ENCODE results near the gene TRIB2.

TRIB2 gene

GRCh38 chr2:12700989-12701388 is 15.7 kb upstream of the TRIB2 start:
- no peak for DNase-seq

- DNase-seq = no peak
Observed at GRCh38 chr2:12701786-12702167, 15.0 kb upstream of the TRIB2 start.

DNA sequence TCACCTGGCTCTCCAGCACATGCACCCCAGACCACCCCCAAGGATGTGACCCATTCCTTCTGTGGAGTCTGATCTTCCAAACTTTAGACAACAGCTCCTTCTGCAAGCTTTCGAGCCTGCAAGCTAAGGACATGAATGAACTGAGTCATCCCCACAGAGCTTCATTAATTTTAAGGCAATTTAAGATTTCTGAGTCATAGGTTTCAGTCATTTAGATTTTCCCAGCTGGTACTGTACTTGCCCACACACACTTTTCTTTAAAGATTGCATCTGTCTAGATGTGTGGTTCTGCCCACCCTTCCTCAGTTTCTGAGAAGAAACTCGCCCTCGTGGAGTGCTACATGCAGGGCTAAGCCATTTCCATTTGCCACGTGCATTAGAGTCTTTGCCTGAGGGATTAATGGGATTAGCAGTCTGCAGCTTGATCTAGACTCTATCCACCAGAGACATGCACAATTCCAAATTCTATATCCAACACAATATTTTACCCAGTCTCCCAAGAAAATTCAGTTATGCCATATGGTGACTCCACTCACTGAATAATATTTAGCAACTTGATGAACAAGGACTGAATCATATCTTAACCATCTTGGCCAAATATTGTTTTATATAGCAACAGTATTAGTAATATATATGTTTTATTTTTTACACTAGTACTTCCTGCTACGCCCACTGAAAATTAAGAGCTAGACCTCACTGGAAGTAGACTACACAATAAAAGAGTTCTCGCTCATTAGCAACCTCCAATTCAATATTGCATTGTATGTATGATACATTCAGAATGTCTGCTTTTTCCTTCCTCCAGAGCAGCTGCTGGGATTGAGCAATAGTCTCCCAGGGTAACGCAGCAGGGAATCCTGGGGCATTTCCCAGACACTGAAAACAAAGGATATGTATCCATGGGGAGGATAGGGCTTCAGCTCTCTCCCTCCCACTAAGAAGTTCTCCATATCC is 14.3 kb upstream of the TRIB2 start:
- DNase-seq = no peak

DNA sequence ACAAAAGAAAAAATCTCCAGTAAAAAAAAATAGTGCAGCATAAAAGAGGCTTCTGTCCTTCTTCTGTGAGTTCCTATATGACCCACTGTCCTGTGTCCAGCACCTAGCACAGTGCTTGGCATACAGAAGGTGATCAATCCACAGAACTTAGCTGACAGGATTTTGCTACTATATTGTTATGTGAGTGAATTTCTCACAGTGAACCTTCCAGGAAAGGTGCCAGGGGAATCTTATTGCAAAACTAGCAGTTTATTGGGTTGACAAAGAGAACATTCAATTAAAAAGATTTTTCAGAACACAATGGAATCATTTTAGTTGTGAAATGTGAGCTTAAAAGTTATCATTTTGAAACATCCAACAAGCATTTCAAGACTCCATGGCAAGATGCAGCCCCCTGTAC is 12.4 kb upstream of the TRIB2 start:
- DNase-seq = no peak

GRCh38 chr2:12705230-12705629 is 11.5 kb upstream of the TRIB2 start:
- no peak for DNase-seq

DNA sequence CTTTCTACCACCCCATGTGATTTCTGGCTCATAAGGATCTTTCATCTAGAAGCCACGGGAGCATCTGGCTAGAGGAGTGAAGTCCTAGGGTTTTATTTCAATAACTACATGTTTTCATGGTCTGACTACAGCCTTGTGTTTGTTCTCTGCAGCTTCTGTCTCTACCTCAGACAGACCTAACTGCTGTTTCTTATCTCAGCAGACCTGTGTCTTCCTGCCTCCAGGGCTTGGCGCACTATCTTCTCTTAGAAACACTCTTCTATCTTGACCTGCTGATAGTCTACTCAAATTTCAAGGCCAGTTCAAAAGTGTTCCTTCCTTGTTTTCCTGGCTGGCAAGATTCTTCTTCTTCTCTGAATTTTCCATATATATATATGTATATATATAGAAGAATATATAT is 11.0 kb upstream of the TRIB2 start:
- no peak for DNase-seq

DNA sequence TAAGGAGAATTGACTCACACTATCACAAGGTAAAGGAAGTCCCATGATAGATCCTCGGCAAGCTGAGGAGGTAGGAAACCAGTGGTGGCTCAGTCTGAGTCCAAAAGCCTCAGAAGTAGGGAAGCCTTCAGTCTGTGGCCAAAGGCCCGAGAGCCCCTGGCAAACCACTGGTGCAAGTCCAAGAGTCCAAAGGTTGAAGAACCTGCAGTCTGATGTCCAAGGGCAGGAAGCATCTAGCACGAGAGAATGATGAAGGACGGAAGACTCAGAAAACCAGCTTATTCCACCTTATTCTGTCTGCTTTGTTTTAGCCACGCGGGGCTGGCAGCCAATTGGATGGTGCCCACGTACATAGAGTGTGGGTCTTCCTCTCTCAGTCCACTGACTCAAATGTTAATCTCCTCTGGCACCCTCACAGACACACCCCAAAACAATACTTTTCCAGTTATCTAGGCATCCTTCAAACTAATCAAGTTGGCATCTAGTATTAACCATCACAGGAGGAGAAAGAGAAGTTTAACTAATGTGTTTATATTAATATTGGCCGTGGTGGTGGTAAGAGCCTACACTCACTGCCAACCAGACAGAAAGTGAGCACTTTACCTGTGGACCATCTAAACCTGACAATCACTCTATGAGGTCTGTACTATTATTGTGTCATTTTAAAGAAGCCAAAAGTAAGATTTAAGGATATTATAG is 8.1 kb upstream of the TRIB2 start:
- DNase-seq = no peak

DNA sequence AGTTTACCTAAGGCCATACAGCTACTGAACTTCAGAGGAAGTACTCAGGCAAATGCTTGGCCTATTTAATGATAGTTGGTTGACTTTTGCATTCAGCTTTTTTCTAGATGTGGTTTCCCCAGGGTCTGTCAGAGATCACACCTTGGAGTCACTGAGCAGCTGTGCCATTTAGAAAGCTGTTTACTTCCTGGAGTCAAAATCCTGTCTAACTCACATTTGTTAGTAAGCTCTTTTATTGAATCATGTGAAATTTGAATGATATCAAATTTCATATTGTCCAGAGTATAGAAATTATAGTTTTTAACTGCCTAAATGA is 7.6 kb upstream of the TRIB2 start:
- no peak for DNase-seq

DNA sequence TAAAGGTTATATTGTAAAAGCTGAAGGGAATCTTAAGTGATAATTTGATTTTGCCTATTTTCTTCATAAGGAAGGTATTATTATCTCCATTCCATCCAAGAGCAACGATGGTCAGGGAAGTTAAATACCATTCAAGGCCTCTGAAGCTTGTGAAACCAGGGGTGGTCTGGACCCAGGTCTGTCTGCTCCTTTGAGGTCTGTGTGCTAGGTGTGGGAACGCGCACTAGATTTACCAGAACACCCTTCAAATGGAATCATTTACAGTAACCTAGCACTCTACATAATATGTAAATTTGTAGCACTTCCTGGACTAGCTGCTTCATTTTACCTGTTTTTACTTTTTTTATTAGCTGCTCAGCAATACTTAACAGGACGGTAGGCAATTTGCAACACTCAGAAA is 6.4 kb upstream of the TRIB2 start:
- DNase-seq = no peak

- DNase-seq = no peak
Observed at GRCh38 chr2:12711339-12711738, 5.4 kb upstream of the TRIB2 start.

DNA sequence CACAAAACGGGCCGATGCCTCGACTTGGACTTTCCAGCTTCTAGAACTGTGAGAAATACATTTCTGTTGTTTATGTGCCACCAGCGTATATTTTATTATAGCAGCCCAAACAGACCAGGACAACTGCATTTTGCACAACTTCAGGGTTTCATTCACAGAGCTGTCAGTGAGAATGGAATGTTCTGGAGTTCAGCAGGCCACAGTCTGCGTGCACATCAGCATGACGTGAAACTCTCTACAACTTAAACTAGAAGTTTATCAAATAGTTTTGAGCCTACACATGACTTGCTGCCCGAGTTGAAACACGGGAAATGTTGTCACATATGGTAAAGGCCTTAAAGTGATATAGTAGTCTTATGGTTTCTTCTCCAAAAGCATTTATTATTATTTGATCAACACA is 3.9 kb upstream of the TRIB2 start:
- DNase-seq = no peak

GRCh38 chr2:12714391-12715221 is 2.1 kb upstream of the TRIB2 start:
- no peak for DNase-seq

DNA sequence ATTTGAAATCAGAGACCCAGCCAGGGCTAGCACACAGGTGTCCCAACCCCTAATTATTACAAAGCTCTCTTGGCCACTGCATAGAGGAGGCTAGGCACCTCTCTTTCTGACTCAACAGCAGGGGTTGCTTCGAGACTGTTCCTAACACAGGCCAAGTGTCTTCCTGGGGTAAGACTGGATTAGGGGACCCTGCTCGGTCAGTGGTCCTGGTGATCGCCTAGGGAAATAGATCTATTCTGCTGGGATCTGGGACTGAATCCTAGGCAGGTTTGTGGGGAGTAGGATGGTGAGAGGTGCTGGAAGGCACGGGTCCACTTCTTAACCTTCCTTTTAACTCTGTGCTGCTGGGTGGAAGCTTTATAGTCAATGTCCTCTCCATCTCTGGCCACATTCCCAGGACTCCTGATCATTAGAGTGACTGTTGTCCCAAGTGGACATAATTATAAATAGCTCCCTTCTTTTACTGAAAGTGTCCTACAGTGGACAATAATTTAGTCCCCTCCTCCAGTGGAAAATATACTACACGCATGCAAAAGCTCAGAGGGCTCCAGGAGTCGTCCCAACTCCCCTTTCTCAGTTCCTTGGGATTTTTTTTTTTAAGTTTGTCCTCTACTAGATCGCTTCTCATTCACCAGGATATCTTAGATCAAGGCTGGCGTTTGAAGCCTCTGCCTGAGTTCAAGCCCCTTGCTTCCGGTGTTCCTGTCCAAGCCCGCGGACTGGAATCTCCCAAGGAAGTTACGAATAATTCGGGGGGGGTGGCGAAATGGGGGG is 1.3 kb upstream of the TRIB2 start:
- DNase-seq = no peak

DNA sequence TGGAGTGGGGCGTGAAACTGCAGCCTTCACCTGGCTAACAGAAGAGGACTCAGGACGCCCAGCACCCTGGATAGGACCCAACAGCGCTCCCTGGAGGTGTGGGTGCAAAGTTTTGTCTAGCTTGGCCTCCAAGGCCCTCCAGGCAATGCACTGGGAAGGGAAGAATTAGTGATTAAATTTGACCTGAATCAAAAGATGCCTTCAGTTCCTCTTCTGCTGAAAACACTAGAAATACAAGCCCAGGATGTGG is 779 bp upstream of the TRIB2 start:
- peak; percentile 80 for DNase-seq

DNA sequence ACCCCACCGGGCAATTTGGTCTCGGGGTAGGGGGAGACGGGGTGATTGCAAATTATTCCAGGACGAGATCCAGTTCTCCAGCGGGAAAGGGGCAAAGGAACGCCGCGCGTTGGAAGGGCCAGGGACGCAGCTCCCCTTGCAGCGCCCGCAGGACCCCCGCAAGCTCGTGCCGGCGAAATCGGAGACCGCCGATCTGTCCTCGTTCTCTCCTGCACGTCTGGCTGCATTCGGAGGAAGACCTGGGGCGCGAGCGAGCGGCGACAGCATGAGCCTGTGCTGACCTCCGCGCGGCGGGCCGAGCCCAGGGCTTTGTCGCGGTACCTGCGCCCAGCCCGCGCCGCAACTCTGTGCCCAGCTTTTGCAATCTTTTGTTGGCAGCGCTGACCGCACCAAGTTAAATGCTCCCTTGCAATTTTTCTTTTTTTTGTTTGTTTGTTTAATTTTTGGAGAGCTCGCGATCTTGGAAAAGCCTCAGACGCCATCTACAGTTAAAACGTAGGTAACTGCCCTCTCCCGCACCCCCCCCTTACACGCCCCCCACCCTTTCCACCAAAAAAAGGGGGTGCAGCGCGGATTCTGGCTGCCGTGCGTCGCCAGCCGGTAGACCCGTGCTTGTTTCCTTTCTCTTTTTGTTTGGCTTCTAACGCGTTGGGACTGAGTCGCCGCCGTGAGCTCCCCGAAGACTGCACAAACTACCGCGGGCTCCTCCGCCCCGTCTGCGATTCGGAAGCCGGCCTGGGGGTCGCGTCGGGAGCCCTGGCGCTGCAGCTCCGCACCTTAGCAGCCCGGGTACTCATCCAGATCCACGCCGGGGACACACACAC is 667 bp downstream of the TRIB2 start:
- DNase-seq = peak; percentile 52

DNA sequence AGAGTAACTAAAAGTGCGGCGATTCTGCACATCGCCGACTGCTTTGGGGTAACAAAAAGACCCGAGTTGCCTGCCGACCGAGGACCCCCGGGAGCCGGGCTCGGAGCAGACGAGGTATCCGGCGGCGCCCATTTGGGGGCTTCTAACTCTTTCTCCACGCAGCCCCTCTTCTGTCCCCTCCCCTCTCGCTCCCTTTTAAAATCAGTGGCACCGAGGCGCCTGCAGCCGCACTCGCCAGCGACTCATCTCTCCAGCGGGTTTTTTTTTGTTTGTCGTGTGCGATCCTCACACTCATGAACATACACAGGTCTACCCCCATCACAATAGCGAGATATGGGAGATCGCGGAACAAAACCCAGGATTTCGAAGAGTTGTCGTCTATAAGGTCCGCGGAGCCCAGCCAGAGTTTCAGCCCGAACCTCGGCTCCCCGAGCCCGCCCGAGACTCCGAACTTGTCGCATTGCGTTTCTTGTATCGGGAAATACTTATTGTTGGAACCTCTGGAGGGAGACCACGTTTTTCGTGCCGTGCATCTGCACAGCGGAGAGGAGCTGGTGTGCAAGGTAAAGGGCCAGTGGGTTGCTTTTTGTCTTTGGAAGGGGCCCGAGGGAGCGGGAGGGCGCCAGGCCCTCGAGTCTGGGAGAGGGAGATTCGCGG is 1.4 kb downstream of the TRIB2 start:
- peak; percentile 25 for DNase-seq

GRCh38 chr2:12718711-12719399 is 2.1 kb downstream of the TRIB2 start:
- peak; percentile 30 for DNase-seq

DNA sequence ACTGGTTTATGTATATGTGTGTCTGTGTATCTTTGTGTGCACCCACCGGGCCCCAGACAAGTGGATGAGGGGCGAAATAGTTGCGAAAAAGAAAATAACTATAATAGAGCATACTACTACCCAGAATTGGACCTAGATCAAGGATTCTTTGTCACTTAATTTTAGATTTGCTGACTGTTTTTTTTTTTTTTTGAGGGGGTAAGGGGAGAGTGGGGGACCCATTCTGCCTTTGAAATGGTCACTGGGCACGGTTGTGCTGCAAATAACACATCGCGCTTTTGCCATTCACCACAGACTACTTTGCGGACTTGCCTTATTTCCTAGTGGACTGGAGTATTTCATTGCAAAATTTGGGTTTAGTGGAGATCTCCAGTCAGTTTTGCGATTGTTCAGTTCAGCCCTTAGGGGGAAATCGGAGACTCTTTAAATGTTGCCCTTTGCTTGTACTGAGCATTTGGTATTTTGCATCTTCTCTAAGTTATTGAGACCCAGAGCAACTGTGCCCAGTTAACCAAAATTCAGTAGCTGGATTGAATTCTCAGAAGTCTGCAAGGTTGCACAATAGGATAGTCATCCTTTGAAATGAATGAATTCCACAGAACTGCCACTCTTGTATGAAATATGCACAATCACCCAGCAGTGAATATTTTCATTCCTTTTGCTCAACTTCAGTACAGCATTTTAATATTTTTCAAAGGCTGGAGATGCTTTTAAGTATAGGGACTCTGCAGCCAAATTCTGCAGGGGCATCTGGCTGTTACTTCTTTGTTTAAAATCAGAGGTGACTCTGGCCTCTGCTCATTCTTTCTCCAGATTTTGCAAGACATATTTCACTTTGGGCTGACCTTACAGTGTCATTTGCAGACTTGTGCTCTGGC is 2.9 kb downstream of the TRIB2 start:
- no peak for DNase-seq

GRCh38 chr2:12720278-12720620 is 3.5 kb downstream of the TRIB2 start:
- DNase-seq = no peak

All from T-helper 9 cell (primary cell).